ENCODE data around the gene SRSF5.

GRCh38 chr14:69796797-69797500 lies 30.0 kb downstream of the SRSF5 start, which contains the start of gene SLC10A1:
- no peak for TF ChIP-seq POLR2A (IDR thresholded peaks at IDR 0.05)
- TF ChIP-seq CTCF (IDR thresholded peaks at IDR 0.05): no peak
